GM12878 (cell line): ENCODE measurements around the gene CLN6.

ENCODE experiments used
- CTCF ChIP-seq, 3 experiments: IDR thresholded peaks in 2 of 3; conservative IDR thresholded peaks in 1 of 3; 2 replicates each; pipeline ENCODE4 v1.5.1; 2011; ENCODE audit warnings: low read depth in 3 of 3, low read length in 3 of 3, mild to moderate bottlenecking in 3 of 3, control low read depth in 2 of 3, moderate library complexity in 2 of 3, inconsistent platforms in 1 of 3, mixed read lengths in 1 of 3; ENCODE audit not compliant: control insufficient read depth in 2 of 3, insufficient read depth in 1 of 3; ENCODE audit errors: extremely low read depth in 1 of 3
- FOXK2 ChIP-seq: fragments of 450-650 bp; IDR thresholded peaks from 2 replicates; pipeline ENCODE4 v1.6.1; 2017; ENCODE audit warnings: mild to moderate bottlenecking, moderate library complexity
- NR2F1 ChIP-seq: fragments of 450-650 bp; conservative IDR thresholded peaks from 2 replicates; pipeline ENCODE4 v1.6.1; 2017; ENCODE audit warnings: mild to moderate bottlenecking
- POLR2A ChIP-seq: IDR thresholded peaks from 2 replicates; pipeline ENCODE4 v1.6.1; 2011; ENCODE audit warnings: low read depth, mild to moderate bottlenecking, low read length
- POLR2AphosphoS5 ChIP-seq: IDR thresholded peaks from 2 replicates; pipeline ENCODE4 v1.6.1; 2011; ENCODE audit warnings: mild to moderate bottlenecking, low read length, inconsistent platforms
- RAD21 ChIP-seq: IDR thresholded peaks from 2 replicates; pipeline ENCODE4 v1.6.1; 2011; ENCODE audit warnings: mild to moderate bottlenecking, low read depth, low read length, moderate library complexity; ENCODE audit not compliant: insufficient read depth
- RFX5 ChIP-seq: IDR thresholded peaks from 2 replicates; pipeline ENCODE4 v1.6.1; 2011; ENCODE audit warnings: low read depth, low read length, improper control_type of control experiment
- SIN3A ChIP-seq: IDR thresholded peaks from 2 replicates; pipeline ENCODE4 v1.6.1; 2012; ENCODE audit warnings: low read depth, low read length, improper control_type of control experiment
- TAF1 ChIP-seq: IDR thresholded peaks from 2 replicates; pipeline ENCODE4 v1.6.1; 2011; ENCODE audit warnings: mild to moderate bottlenecking, low read depth, low read length, borderline replicate concordance

GRCh38 chr15:68262514-68263356, 33.2 kb upstream of the CLN6 start:
- TF ChIP-seq RFX5 (no peak), FOXK2 (no peak), CTCF (IDR thresholded peaks at IDR 0.05 in 2 of 3, conservative IDR thresholded peaks at IDR 0.05 in 1 of 3; ENCODE audit: control insufficient read depth in 2 of 3, extremely low read depth in 1 of 3, insufficient read depth in 1 of 3, low read depth in 3 of 3, low read length in 3 of 3) (no peak), SIN3A (no peak), POLR2A (no peak), POLR2AphosphoS5 (no peak), RAD21 (no peak), TAF1 (no peak), NR2F1 (no peak)
